ENCODE data around the gene ADD3.

The ADD3 gene

GRCh38 chr10:109961174-109962001 lies 46.4 kb upstream of the ADD3 start (continued):
- TF ChIP-seq KLF7 (tag by site-specific recombination; IDR thresholded peaks at IDR 0.05; ENCODE audit: borderline replicate concordance) = no peak
- TF ChIP-seq MZF1 (tag by site-specific recombination; IDR thresholded peaks at IDR 0.05; ENCODE audit: borderline replicate concordance) = 0 out of 2 replicates have a peak, but pooled peaks have one; percentile 50
- no peak for TF ChIP-seq ZNF48 (tag by site-specific recombination; IDR thresholded peaks at IDR 0.05)
- 0 out of 2 replicates have a peak, but pooled peaks have one; percentile 37 for TF ChIP-seq ZSCAN5A (tag by site-specific recombination; IDR thresholded peaks at IDR 0.05)
- TF ChIP-seq ZSCAN23 (tag by site-specific recombination; IDR thresholded peaks at IDR 0.05) = peak; percentile 61; the same call in 1 of the 2 replicates
- peak; percentile 36; the same call in 1 of the 2 replicates for TF ChIP-seq ZNF76 (tag by site-specific recombination; IDR thresholded peaks at IDR 0.05; ENCODE audit: borderline replicate concordance, low read depth)
- peak; percentile 100 for TF ChIP-seq GFI1B (tag by site-specific recombination; IDR thresholded peaks at IDR 0.05)
- TF ChIP-seq, protein P1, sequence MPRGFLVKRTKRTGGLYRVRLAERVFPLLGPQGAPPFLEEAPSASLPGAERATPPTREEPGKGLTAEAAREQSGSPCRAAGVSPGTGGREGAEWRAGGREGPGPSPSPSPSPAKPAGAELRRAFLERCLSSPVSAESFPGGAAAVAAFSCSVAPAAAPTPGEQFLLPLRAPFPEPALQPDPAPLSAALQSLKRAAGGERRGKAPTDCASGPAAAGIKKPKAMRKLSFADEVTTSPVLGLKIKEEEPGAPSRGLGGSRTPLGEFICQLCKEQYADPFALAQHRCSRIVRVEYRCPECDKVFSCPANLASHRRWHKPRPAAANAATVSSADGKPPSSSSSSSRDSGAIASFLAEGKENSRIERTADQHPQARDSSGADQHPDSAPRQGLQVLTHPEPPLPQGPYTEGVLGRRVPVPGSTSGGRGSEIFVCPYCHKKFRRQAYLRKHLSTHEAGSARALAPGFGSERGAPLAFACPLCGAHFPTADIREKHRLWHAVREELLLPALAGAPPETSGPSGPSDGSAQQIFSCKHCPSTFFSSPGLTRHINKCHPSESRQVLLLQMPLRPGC (tag by site-specific recombination; IDR thresholded peaks at IDR 0.05) = peak; percentile 93
- TF ChIP-seq HOXC10 (CRISPR knock-in tag; IDR thresholded peaks at IDR 0.05) = no peak
- TF ChIP-seq, protein P2, sequence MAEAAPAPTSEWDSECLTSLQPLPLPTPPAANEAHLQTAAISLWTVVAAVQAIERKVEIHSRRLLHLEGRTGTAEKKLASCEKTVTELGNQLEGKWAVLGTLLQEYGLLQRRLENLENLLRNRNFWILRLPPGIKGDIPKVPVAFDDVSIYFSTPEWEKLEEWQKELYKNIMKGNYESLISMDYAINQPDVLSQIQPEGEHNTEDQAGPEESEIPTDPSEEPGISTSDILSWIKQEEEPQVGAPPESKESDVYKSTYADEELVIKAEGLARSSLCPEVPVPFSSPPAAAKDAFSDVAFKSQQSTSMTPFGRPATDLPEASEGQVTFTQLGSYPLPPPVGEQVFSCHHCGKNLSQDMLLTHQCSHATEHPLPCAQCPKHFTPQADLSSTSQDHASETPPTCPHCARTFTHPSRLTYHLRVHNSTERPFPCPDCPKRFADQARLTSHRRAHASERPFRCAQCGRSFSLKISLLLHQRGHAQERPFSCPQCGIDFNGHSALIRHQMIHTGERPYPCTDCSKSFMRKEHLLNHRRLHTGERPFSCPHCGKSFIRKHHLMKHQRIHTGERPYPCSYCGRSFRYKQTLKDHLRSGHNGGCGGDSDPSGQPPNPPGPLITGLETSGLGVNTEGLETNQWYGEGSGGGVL (tag by site-specific recombination; IDR thresholded peaks at IDR 0.05) = peak; percentile 90
- no peak for TF ChIP-seq ZNF555 (tag by site-specific recombination; conservative IDR thresholded peaks at IDR 0.05)
- TF ChIP-seq ZNF112 (tag by site-specific recombination; IDR thresholded peaks at IDR 0.05) = no peak
- no peak for TF ChIP-seq ZNF211 (tag by site-specific recombination; IDR thresholded peaks at IDR 0.05; ENCODE audit: low read depth)
- TF ChIP-seq ZNF580 (tag by site-specific recombination; IDR thresholded peaks at IDR 0.05) = no peak
- TF ChIP-seq ZBTB20 (tag by site-specific recombination; IDR thresholded peaks at IDR 0.05) = no peak
- TF ChIP-seq ZNF747 (tag by site-specific recombination; IDR thresholded peaks at IDR 0.05) = no peak
- TF ChIP-seq, protein P3, sequence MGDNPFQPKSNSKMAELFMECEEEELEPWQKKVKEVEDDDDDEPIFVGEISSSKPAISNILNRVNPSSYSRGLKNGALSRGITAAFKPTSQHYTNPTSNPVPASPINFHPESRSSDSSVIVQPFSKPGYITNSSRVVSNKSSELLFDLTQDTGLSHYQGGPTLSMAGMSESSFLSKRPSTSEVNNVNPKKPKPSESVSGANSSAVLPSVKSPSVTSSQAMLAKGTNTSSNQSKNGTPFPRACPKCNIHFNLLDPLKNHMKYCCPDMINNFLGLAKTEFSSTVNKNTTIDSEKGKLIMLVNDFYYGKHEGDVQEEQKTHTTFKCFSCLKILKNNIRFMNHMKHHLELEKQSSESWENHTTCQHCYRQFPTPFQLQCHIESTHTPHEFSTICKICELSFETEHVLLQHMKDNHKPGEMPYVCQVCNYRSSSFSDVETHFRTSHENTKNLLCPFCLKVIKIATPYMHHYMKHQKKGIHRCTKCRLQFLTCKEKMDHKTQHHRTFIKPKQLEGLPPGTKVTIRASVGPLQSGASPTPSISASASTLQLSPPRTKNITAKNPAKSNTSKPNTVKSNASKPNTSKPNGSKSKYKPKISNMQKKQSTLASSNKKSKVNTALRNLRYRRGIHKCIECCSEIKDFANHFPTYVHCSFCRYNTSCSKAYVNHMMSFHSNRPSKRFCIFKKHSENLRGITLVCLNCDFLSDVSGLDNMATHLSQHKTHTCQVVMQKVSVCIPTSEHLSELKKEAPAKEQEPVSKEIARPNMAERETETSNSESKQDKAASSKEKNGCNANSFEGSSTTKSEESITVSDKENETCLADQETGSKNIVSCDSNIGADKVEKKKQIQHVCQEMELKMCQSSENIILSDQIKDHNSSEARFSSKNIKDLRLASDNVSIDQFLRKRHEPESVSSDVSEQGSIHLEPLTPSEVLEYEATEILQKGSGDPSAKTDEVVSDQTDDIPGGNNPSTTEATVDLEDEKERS (tag by site-specific recombination; IDR thresholded peaks at IDR 0.05) = no peak
- peak; percentile 19; the same call in 1 of the 2 replicates for TF ChIP-seq ZNF146 (tag by site-specific recombination; IDR thresholded peaks at IDR 0.05)
- TF ChIP-seq ZNF600 (tag by site-specific recombination; IDR thresholded peaks at IDR 0.05) = peak; percentile 54
- peak; percentile 88 for TF ChIP-seq OVOL3 (tag by site-specific recombination; IDR thresholded peaks at IDR 0.05)
- TF ChIP-seq ZNF10 (tag by site-specific recombination; IDR thresholded peaks at IDR 0.05) = peak; percentile 48; the same call in 1 of the 2 replicates
- TF ChIP-seq ZNF175 (tag by site-specific recombination; IDR thresholded peaks at IDR 0.05) = no peak
- TF ChIP-seq, protein P4, sequence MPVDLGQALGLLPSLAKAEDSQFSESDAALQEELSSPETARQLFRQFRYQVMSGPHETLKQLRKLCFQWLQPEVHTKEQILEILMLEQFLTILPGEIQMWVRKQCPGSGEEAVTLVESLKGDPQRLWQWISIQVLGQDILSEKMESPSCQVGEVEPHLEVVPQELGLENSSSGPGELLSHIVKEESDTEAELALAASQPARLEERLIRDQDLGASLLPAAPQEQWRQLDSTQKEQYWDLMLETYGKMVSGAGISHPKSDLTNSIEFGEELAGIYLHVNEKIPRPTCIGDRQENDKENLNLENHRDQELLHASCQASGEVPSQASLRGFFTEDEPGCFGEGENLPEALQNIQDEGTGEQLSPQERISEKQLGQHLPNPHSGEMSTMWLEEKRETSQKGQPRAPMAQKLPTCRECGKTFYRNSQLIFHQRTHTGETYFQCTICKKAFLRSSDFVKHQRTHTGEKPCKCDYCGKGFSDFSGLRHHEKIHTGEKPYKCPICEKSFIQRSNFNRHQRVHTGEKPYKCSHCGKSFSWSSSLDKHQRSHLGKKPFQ (tag by site-specific recombination; IDR thresholded peaks at IDR 0.05) = no peak
- no peak for TF ChIP-seq ZNF423 (tag by site-specific recombination; IDR thresholded peaks at IDR 0.05)
- no peak for TF ChIP-seq ZNF830 (tag by site-specific recombination; IDR thresholded peaks at IDR 0.05; ENCODE audit: low read depth)
- TF ChIP-seq ZNF184 (tag by site-specific recombination; IDR thresholded peaks at IDR 0.05) = peak; percentile 87
- TF ChIP-seq BCL11B (tag by site-specific recombination; IDR thresholded peaks at IDR 0.05; ENCODE audit: low read depth) = no peak
- peak; percentile 90 for TF ChIP-seq ZNF24 (tag by site-specific recombination; IDR thresholded peaks at IDR 0.05)

All from HEK293 (cell line).